Peyer's patch (tissue), 4 donors: Measurements from ENCODE around the gene MYORG. TPM values are rescaled to one million over a fixed set of nuclear protein-coding genes. Genes with fewer than 3 reads are reported as not detected.

ENCODE experiments used
- DNase-seq, 3 donors: peaks; one replicate each; pipeline ENCODE4 v3.0.0-alpha.2; 2017 to 2019
- H3K27ac ChIP-seq, 4 donors: fragments of 200-600 bp; sonication (generic); one replicate each; pipeline ENCODE4 v1.5.1; 2016 to 2019
- H3K27me3 ChIP-seq, 2 donors: fragments of 200-600 bp; sonication (generic); one replicate each; pipeline ENCODE4 v1.5.1; 2019
- H3K36me3 ChIP-seq, 3 donors: fragments of 200-600 bp; sonication (generic); one replicate each; pipeline ENCODE4 v1.5.1; 2016 to 2019
- H3K4me1 ChIP-seq, 4 donors: fragments of 200-600 bp; sonication (generic); one replicate each; pipeline ENCODE4 v1.5.1; 2016 to 2019
- H3K4me3 ChIP-seq, 4 donors: fragments of 200-600 bp; sonication (generic); 1 replicate in 3 of 4; 2 replicates in 1 of 4; pipeline ENCODE4 v1.5.1; 2016 to 2019; ENCODE audit warnings: mild to moderate bottlenecking in 1 of 4
- H3K9me3 ChIP-seq, 4 donors: fragments of 200-600 bp; sonication (generic); one replicate each; pipeline ENCODE4 v1.5.1; 2016 to 2019; ENCODE audit warnings: mild to moderate bottlenecking in 1 of 4
- POLR2A ChIP-seq, 2 donors: fragments of 450-650 bp; IDR thresholded peaks; one replicate each; pipeline ENCODE4 v1.5.1; 2017; ENCODE audit warnings: antibody characterized with exemption in 2 of 2, mild to moderate bottlenecking in 2 of 2, moderate library complexity in 2 of 2
- total RNA-seq, 4 donors: library from RNA; depleted of rRNA; stranded (reverse); fragments of >200 nt; gene quantifications; one replicate each; pipeline ENCODE4 v1.1.0, GENCODE V29; 2016
- TF ChIP-seq, protein P1 (sequence below), 6 experiments: fragments of 450-650 bp in 4 of 6; fragments of 200-600 bp in 2 of 6; sonication (generic) in 1 of 6; IDR thresholded peaks; one replicate each; pipeline ENCODE4 v1.5.1; 2017 to 2019; ENCODE audit warnings: antibody characterized with exemption in 6 of 6, mild to moderate bottlenecking in 3 of 6, moderate library complexity in 1 of 6

MYORG gene
- total RNA-seq, 4 donors from 2014 or later, result 7.4 to 97.2 (median 88.3) TPM

DNA sequence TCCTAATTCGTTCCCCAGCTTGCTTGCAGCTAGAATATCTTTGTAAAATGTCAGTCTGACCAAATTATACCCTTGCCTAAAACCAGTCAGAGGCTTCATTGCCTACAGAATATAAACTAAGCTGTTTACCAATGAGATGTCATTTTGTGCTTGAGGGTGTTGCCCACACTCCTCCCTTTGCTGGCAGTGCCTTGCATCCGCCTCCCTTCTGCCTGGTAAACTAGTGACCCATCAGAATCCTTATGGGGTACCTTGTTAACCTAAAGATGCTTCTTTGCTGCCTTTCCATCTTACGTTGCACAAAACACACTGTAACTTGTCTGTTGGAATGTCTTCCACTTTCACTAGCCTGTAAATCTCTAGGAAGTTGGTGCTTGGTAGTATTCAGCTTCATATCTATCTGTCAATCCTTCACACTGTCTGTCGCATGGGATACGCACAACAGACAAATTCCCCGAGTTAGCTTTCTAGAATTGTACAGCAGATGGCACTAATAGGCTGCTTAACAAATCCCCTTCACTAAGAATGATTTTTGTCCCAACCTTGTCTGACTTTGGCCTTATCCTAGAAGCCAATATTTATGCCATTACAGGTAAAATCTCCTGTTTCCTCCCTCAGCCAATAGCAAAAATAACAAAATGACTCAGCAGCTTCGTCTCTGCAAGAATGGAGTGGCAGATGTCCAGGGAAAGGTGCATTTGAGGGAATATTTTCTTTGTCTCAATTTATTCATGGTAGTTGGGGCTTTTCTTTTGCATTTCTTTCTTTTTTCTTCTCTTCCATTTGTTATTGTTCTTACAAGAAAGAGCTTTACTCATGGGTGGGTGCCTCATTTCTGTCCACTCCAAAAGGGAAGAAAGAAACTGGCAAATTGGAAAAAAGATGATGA lies 44.4 kb downstream of the MYORG start:
- no peak for DNase-seq
- no peak overlapping the region for H3K27ac ChIP-seq

DNA sequence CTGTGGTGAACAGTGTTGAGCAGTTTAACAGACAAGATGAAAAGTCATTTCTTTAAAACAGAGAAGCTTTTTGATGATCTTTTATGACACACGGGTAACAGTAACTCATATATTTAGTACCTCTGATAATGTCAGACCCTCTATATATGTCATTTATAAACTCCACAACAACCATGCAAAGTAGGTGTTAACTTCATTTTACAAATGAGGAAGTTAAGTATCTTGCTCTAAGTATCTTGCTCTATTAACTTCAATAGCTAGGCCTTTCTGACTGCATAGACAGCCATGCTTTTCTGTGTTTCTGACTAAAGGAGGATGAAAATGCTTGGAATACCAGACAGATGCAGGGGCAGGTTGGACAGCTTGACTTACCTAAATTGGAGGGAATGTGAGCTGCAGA lies 45.5 kb downstream of the MYORG start:
- Histone ChIP-seq H3K27me3 (no peaks in the 10 kb centered on the region), H3K27ac (no peak overlapping the region), H3K4me1 (peaks cover 0 to 28% (median 0%) of the 10 kb centered on the region in 4 donors), H3K36me3 (no peaks in the 10 kb centered on the region), H3K9me3 (no peaks in the 10 kb centered on the region), H3K4me3 (no peak overlapping the region)
- TF ChIP-seq, protein P1, sequence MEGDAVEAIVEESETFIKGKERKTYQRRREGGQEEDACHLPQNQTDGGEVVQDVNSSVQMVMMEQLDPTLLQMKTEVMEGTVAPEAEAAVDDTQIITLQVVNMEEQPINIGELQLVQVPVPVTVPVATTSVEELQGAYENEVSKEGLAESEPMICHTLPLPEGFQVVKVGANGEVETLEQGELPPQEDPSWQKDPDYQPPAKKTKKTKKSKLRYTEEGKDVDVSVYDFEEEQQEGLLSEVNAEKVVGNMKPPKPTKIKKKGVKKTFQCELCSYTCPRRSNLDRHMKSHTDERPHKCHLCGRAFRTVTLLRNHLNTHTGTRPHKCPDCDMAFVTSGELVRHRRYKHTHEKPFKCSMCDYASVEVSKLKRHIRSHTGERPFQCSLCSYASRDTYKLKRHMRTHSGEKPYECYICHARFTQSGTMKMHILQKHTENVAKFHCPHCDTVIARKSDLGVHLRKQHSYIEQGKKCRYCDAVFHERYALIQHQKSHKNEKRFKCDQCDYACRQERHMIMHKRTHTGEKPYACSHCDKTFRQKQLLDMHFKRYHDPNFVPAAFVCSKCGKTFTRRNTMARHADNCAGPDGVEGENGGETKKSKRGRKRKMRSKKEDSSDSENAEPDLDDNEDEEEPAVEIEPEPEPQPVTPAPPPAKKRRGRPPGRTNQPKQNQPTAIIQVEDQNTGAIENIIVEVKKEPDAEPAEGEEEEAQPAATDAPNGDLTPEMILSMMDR (IDR thresholded peaks at IDR 0.05), result no peak
- TF ChIP-seq POLR2A (IDR thresholded peaks at IDR 0.05), result no peak
- DNase-seq, result no peak

More for the DNA sequence above, 44.4 kb downstream of the MYORG start:
- no peaks in the 10 kb centered on the region for H3K9me3 ChIP-seq
- peaks cover 0 to 28% (median 0%) of the 10 kb centered on the region in 4 donors for H3K4me1 ChIP-seq
- H3K36me3 ChIP-seq, result peaks cover 0 to 3% (median 0%) of the 10 kb centered on the region in 3 donors
- no peak overlapping the region for H3K4me3 ChIP-seq
- TF ChIP-seq, protein P1 (IDR thresholded peaks at IDR 0.05), result peak in 5 of 6 experiments; percentile 6 to 88 (median 75)
- no peak for TF ChIP-seq POLR2A (IDR thresholded peaks at IDR 0.05)
- H3K27me3 ChIP-seq, result no peaks in the 10 kb centered on the region

DNA sequence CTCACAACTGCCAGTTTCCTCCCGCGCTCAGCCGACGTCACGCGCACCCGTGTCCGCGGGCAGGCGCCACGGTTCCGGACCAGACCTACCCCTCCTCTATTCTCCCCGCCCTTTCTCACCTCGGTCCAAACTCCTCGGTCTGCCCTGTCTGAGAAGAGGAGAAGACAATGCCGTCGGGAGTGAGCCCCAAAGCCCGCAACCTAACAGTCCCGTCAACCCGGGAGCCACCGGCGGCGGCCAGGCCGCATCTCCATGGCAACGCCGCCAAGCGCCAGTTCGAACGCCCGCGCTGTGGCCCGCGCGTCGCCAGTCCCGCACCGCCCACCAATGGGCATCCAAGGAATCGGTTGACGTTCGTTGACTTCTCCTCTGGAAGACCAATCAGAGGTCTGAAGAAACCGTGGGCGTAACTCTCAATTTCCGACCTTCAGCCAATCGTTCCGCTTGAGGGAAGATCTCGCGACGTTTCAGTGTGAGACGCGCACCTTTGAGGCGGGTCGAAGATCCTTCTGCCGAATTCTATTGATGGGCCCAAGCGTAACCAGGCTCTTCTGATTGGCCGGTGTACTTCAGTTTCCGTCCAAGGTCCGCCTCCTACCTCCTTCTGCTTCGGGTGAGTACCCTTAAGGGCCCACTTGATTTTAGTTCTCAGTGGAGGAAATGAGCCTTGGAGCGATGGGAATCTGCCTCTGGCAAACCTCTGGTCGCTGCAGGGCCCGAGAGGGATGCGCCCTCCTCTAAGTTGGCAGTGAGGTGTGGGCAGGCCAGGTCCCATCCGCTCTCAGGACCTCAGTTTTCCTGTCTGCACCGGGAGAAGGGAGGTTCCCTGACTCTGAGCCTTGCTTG lies 47.5 kb downstream of the MYORG start, which contains the start of the genes KIF24 and NUDT2:
TSS of gene KIF24 (minus strand) at position 282 of the 846 bp plus-strand sequence. CDS start 17,922 bp downstream, outside the sequence.
TSS of gene NUDT2 (plus strand) at position 583 of the 846 bp plus-strand sequence. CDS start 9,471 bp downstream, outside the sequence.
- Histone ChIP-seq H3K36me3 (no peaks in the 10 kb centered on the region), H3K4me1 (peaks cover 0 to 28% (median 0%) of the 10 kb centered on the region in 4 donors), H3K9me3 (no peaks in the 10 kb centered on the region), H3K27me3 (no peaks in the 10 kb centered on the region), H3K27ac (peak within 1 kb of the TSS; percentile 91 to 96 (median 94)), H3K4me3 (peak within 1 kb of the TSS; percentile 63 to 91 (median 74))
- peak; percentile 94 to 99 (median 96) for DNase-seq
- peak; percentile 78 to 86 for TF ChIP-seq POLR2A (IDR thresholded peaks at IDR 0.05)
- TF ChIP-seq, protein P1 (IDR thresholded peaks at IDR 0.05), result no peak

DNA sequence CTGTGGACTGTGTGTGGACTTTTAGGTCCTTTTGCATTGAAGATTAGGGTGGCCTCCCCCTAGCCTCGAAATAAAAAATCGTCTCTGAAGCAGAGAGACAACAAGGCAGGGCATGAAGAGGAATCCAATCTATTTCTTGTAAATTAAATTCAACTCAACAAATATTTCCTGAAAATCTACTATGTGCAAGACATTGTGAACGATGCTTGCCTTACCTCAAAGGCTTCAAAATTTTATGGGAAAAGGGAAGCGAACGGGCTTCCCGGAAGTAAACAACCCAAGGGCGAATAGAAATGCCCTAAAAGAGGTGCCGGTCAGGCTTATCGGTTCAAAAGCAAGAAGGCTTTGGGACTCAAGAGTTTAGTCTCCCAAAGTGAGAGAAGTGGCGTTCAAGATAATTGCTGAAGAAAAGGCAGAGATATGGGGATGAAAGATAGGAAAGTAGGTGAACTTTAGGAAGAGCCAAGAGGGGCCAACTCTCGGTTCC lies 48.2 kb downstream of the MYORG start:
- H3K27me3 ChIP-seq, result no peaks in the 10 kb centered on the region
- H3K9me3 ChIP-seq, result no peaks in the 10 kb centered on the region
- TF ChIP-seq POLR2A (IDR thresholded peaks at IDR 0.05), result no peak
- TF ChIP-seq, protein P1 (IDR thresholded peaks at IDR 0.05), result no peak
- peak overlapping the region; percentile 51 to 63 (median 60) for H3K27ac ChIP-seq
- H3K4me3 ChIP-seq, result peak overlapping the region; percentile 55 to 91 (median 72)
- no peaks in the 10 kb centered on the region for H3K36me3 ChIP-seq
- peaks cover 0 to 28% (median 0%) of the 10 kb centered on the region in 4 donors for H3K4me1 ChIP-seq
- DNase-seq, result no peak

DNA sequence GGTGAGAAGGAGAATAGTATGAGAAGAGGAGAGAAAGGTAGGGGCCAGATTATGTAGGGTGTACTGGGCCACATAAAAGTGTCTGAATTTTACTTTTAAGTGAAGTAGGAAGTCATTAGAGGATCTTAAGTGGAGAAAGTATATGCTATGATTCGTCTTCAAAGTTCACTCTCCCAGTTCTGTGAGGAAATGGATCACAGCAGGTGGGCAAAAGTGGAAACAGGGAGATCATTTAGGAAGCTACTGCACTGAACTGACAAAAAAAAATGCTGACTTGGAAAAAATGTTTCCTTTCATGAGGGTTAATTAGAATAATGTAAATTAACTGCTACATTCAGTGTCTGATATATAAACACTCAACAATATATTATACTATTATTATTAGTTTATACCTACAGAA lies 50.0 kb downstream of the MYORG start:
- Histone ChIP-seq H3K4me1 (peaks cover 0 to 22% (median 0%) of the 10 kb centered on the region in 4 donors), H3K9me3 (no peaks in the 10 kb centered on the region), H3K36me3 (no peaks in the 10 kb centered on the region), H3K27ac (no peak overlapping the region), H3K4me3 (no peak overlapping the region), H3K27me3 (no peaks in the 10 kb centered on the region)
- DNase-seq, result no peak
- no peak for TF ChIP-seq POLR2A (IDR thresholded peaks at IDR 0.05)
- TF ChIP-seq, protein P1 (IDR thresholded peaks at IDR 0.05), result no peak
